Measurements from ENCODE around the gene PPP1R15B. TPM values are rescaled to one million over a fixed set of nuclear protein-coding genes. Genes with fewer than 3 reads are reported as not detected.

Gene PPP1R15B
- total RNA-seq, 1 experiment from 2014 or later = 69.3 TPM

- H3K4me3 ChIP-seq (replicated peaks in 1 of 2; ENCODE audit: low read depth in 1 of 2, low read length in 2 of 2) = no peak overlapping the region
These were observed 36.1 kb upstream of the PPP1R15B start for GRCh38 chr1:204447736-204448135.

GRCh38 chr1:204447190-204447589 lies 35.6 kb upstream of the PPP1R15B start:
- intact Hi-C loops (cut with micrococcal nuclease) = loop anchor here (5.0 kb wide), 1 partner anchor 360 kb away; no protein-coding TSS in a partner anchor
- H3K4me1 ChIP-seq (ENCODE audit: control insufficient read depth in 1 of 2, insufficient read depth in 2 of 2, low read length in 2 of 2) = peaks cover 17 to 45% of the 10 kb centered on the region in 2 experiments

More at GRCh38 chr1:204447736-204448135, 36.1 kb upstream of the PPP1R15B start:
- Histone ChIP-seq H3K36me3 (ENCODE audit: control insufficient read depth in 1 of 2, insufficient read depth in 2 of 2, low read length in 2 of 2) (peaks cover 0 to 2% of the 10 kb centered on the region in 2 experiments; a peak in 2 of 4 replicates), H3K9me3 (ENCODE audit: control insufficient read depth in 1 of 2, insufficient read depth in 1 of 2, low read depth in 1 of 2, low read length in 2 of 2) (no peaks in the 10 kb centered on the region), H3K27ac (ENCODE audit: low read depth, low read length) (no peak overlapping the region), H4K20me1 (ENCODE audit: insufficient read depth) (no peaks in the 10 kb centered on the region), H3K27me3 (ENCODE audit: insufficient read depth, low read length) (no peaks in the 10 kb centered on the region), H3K9me2 (ENCODE audit: insufficient read depth) (no peaks in the 10 kb centered on the region), H3K4me2 (ENCODE audit: low read length) (no peak overlapping the region), H3K79me2 (ENCODE audit: insufficient read depth, low read length) (no peaks in the 10 kb centered on the region), H2AFZ (ENCODE audit: low read depth, low read length, poor library complexity, severe bottlenecking) (no peak overlapping the region), H3K4me1 (ENCODE audit: control insufficient read depth in 1 of 2, insufficient read depth in 2 of 2, low read length in 2 of 2) (peaks cover 17 to 45% of the 10 kb centered on the region in 2 experiments), H3K9ac (ENCODE audit: low read length) (no peak overlapping the region)
- TF ChIP-seq SRF (IDR thresholded peaks at IDR 0.05; ENCODE audit: low read depth) = no peak
- DNase-seq (ENCODE audit: low read depth, low spot score) (no peak), ATAC-seq (no peak)
- POLR2A ChIA-PET = no interaction called here
- no TSS peak for BruUV-seq (replicated peaks)
- intact Hi-C loops (cut with micrococcal nuclease) = loop anchor here (1.0 to 5.0 kb wide), 2 partner anchors 47 to 360 kb away; partner anchors contain the start of gene PIK3C2B
- RAD21 ChIA-PET (ENCODE audit: low non-redundant PET in 1 of 2, low total read pairs in 2 of 2, uncharacterized antibody in 2 of 2, unreplicated experiment in 2 of 2) = interaction anchor here (0.5 to 1.9 kb wide), 5 partner anchors 46 to 56 kb away, joined by 3 to 8 read pairs (median 5); partner anchors contain the start of gene PIK3C2B (in 1 of the 2)
- CTCF ChIA-PET = interaction anchor here (2.0 to 3.1 kb wide), 3 partner anchors 17 to 55 kb away, joined by 17 to 33 read pairs (median 18); partner anchors contain the start of gene PIK3C2B

More at GRCh38 chr1:204447190-204447589, 35.6 kb upstream of the PPP1R15B start:
- BruUV-seq (replicated peaks) = no TSS peak
- TF ChIP-seq CEBPB (IDR thresholded peaks at IDR 0.05; ENCODE audit: low read depth) (no peak), SRF (IDR thresholded peaks at IDR 0.05; ENCODE audit: low read depth) (no peak), ATF3 (IDR thresholded peaks at IDR 0.05) (no peak)
- DNase-seq (ENCODE audit: low read depth, low spot score) (no peak), ATAC-seq (no peak)
- H3K9me3 ChIP-seq (ENCODE audit: control insufficient read depth in 1 of 2, insufficient read depth in 1 of 2, low read depth in 1 of 2, low read length in 2 of 2) = no peaks in the 10 kb centered on the region
- H3K4me3 ChIP-seq (replicated peaks in 1 of 2; ENCODE audit: low read depth in 1 of 2, low read length in 2 of 2) = no peak overlapping the region
- peaks cover 0 to 2% of the 10 kb centered on the region in 2 experiments; a peak in 2 of 4 replicates for H3K36me3 ChIP-seq (ENCODE audit: control insufficient read depth in 1 of 2, insufficient read depth in 2 of 2, low read length in 2 of 2)
- H3K27me3 ChIP-seq (ENCODE audit: insufficient read depth, low read length) = no peaks in the 10 kb centered on the region
- no peak overlapping the region for H3K4me2 ChIP-seq (ENCODE audit: low read length)
- ChIA-PET RAD21 (ENCODE audit: low non-redundant PET in 1 of 2, low total read pairs in 2 of 2, uncharacterized antibody in 2 of 2, unreplicated experiment in 2 of 2) (interaction anchor here (0.5 to 1.9 kb wide), 6 partner anchors 42 to 360 kb away, joined by 3 to 8 read pairs (median 5); partner anchors contain the start of gene PIK3C2B (in 1 of the 2)), CTCF (interaction anchor here (0.5 to 3.1 kb wide), 10 partner anchors 12 to 360 kb away, joined by 4 to 33 read pairs (median 14); partner anchors contain the start of gene PIK3C2B), POLR2A (no interaction called here)
- H3K27ac ChIP-seq (ENCODE audit: low read depth, low read length) = no peak overlapping the region
- H4K20me1 ChIP-seq (ENCODE audit: insufficient read depth) = no peaks in the 10 kb centered on the region
- no peak overlapping the region for H3K9ac ChIP-seq (ENCODE audit: low read length)
- no peak overlapping the region for H2AFZ ChIP-seq (ENCODE audit: low read depth, low read length, poor library complexity, severe bottlenecking)
- H3K79me2 ChIP-seq (ENCODE audit: insufficient read depth, low read length) = no peaks in the 10 kb centered on the region
- no peaks in the 10 kb centered on the region for H3K9me2 ChIP-seq (ENCODE audit: insufficient read depth)

Measured in HCT116 (cell line).